Chondrocyte (in vitro differentiated cells): ENCODE measurements around the gene KNG1. TPM values are rescaled to one million over a fixed set of nuclear protein-coding genes. Genes with fewer than 3 reads are reported as not detected.
A peak's percentile ranks its signal among the peaks of the same experiment; 100 is the strongest.

ENCODE experiments used
- DNase-seq: peaks from one replicate; pipeline ENCODE4 v3.0.0; 2021; ENCODE audit warnings: mixed read lengths, low spot score
- H3K27ac Mint-ChIP-seq: one replicate; pipeline ENCODE4 v1.8.0; 2021; ENCODE audit warnings: mild to moderate bottlenecking, moderate library complexity, mixed read lengths; ENCODE audit not compliant: unreplicated experiment
- H3K27me3 Mint-ChIP-seq: 2 replicates; pipeline ENCODE4 v1.8.0; 2021; ENCODE audit warnings: low read depth, mixed read lengths
- H3K36me3 Mint-ChIP-seq: 2 replicates; pipeline ENCODE4 v1.8.0; 2021; ENCODE audit warnings: low read depth, mixed read lengths
- H3K4me1 Mint-ChIP-seq: 2 replicates; pipeline ENCODE4 v1.8.0; 2021; ENCODE audit warnings: low read depth, mild to moderate bottlenecking, mixed read lengths
- H3K4me3 Mint-ChIP-seq: one replicate; pipeline ENCODE4 v1.8.0; 2021; ENCODE audit warnings: mild to moderate bottlenecking, moderate library complexity, mixed read lengths; ENCODE audit not compliant: unreplicated experiment
- H3K9me3 Mint-ChIP-seq: 2 replicates; pipeline ENCODE4 v1.8.0; 2021; ENCODE audit warnings: low read depth, mixed read lengths
- total RNA-seq: library from RNA; stranded (reverse); gene quantifications from 3 replicates; pipeline ENCODE4 v1.2.1, GENCODE V29; 2021
- TF ChIP-seq, protein P1 (sequence below): fragments of 200-600 bp; sonication (generic); IDR thresholded peaks from 2 replicates; pipeline ENCODE4 v1.5.0; 2021; ENCODE audit warnings: antibody characterized with exemption, mild to moderate bottlenecking, moderate library complexity

Gene KNG1
- total RNA-seq, 1 donor from 2014 or later: not detected

DNA sequence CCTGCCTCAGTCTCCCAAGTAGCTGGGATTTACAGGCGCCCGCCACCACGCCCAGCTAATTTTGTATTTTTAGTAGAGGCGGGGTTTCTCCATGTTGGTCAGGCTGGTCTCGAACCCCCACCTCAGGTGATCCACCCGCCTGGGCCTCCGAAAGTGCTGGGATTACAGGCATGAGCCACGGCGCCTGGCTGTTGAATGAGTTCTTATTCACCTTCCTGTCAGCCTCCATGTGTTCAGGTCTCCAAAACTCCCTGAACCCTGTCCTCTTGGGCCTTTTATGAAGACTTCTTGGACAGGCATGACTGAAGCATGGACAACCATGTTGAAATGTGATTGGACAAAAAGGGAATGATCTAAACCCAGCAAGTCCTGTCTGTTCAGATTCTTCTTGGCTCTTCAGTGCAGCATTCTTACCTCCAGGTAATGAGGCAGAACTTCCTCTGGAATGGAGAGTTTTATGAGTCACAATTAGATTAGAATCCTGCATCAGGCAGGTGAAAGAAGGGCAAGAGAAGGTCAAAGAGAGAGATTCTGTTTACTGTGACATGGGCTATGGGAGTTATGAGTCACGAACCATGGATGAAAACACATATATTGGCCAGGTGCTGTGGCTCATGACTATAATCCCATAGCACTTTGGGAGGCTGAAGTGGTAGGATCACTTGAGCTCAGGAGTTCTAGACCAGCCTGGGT lies 43.1 kb downstream of the KNG1 start:
- Mint-ChIP-seq H3K27me3 (peaks cover 2% of the 10 kb centered on the region), H3K4me3 (no peak overlapping the region), H3K9me3 (no peaks in the 10 kb centered on the region), H3K4me1 (no peaks in the 10 kb centered on the region), H3K27ac (no peak overlapping the region), H3K36me3 (no peaks in the 10 kb centered on the region)
- no peak for DNase-seq
- TF ChIP-seq, protein P1, sequence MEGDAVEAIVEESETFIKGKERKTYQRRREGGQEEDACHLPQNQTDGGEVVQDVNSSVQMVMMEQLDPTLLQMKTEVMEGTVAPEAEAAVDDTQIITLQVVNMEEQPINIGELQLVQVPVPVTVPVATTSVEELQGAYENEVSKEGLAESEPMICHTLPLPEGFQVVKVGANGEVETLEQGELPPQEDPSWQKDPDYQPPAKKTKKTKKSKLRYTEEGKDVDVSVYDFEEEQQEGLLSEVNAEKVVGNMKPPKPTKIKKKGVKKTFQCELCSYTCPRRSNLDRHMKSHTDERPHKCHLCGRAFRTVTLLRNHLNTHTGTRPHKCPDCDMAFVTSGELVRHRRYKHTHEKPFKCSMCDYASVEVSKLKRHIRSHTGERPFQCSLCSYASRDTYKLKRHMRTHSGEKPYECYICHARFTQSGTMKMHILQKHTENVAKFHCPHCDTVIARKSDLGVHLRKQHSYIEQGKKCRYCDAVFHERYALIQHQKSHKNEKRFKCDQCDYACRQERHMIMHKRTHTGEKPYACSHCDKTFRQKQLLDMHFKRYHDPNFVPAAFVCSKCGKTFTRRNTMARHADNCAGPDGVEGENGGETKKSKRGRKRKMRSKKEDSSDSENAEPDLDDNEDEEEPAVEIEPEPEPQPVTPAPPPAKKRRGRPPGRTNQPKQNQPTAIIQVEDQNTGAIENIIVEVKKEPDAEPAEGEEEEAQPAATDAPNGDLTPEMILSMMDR: no peak

DNA sequence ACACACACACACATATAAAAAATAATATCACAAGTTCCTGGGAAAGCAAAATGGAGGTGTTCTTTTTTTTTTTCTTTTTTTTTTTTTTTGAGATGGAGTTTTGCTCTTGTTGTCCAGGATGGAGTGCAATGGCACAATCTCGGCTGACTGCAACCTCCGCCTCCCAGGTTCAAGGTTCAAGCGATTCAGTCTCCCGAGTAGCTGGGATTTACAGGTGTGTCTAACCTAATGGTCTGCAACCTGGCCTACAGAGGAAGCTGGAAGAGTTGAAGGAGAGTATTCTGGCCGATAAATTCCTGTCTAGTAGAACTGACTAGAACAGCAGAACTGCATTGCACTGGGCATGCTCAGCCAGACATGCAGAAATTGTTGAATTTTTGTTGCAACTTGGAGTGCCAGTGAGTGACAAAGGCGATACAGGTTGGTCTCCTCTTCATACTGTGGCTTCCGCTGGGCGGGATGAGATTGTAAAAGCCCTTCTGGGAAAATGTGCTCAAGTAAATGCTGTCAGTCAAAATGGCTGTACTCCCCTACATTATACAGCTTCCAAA lies 43.8 kb downstream of the KNG1 start:
- no peak for DNase-seq
- no peaks in the 10 kb centered on the region for H3K9me3 Mint-ChIP-seq
- TF ChIP-seq, protein P1: no peak
- no peak overlapping the region for H3K27ac Mint-ChIP-seq
- no peaks in the 10 kb centered on the region for H3K36me3 Mint-ChIP-seq
- H3K4me3 Mint-ChIP-seq: no peak overlapping the region
- peaks cover 2% of the 10 kb centered on the region for H3K27me3 Mint-ChIP-seq
- no peaks in the 10 kb centered on the region for H3K4me1 Mint-ChIP-seq

DNA sequence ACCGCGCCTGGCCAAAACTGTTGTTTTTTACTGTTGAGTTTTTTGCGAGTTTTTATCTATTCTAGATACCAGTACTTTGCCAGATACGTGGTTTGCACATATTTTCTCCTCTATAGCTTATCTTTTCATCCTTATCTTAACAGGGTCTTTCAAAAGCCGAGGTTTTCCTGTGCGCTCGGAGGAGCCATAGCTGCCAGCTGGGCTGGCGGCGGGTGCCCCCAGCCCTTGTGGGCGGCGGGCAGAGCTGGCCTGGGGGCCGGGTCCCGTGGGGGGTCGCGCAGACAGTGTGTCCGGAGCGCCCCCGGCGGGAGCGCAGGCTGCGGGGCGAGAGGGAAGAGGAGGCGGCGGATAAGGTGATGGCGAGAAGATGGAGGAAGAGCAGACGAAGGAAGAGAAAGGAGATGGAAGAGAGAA lies 55.1 kb downstream of the KNG1 start:
- Mint-ChIP-seq H3K4me1 (peaks cover 9% of the 10 kb centered on the region), H3K9me3 (no peaks in the 10 kb centered on the region), H3K4me3 (peak overlapping the region; percentile 76), H3K27me3 (no peaks in the 10 kb centered on the region), H3K36me3 (no peaks in the 10 kb centered on the region), H3K27ac (peak overlapping the region; percentile 52)
- DNase-seq: no peak
- TF ChIP-seq, protein P1: no peak

DNA sequence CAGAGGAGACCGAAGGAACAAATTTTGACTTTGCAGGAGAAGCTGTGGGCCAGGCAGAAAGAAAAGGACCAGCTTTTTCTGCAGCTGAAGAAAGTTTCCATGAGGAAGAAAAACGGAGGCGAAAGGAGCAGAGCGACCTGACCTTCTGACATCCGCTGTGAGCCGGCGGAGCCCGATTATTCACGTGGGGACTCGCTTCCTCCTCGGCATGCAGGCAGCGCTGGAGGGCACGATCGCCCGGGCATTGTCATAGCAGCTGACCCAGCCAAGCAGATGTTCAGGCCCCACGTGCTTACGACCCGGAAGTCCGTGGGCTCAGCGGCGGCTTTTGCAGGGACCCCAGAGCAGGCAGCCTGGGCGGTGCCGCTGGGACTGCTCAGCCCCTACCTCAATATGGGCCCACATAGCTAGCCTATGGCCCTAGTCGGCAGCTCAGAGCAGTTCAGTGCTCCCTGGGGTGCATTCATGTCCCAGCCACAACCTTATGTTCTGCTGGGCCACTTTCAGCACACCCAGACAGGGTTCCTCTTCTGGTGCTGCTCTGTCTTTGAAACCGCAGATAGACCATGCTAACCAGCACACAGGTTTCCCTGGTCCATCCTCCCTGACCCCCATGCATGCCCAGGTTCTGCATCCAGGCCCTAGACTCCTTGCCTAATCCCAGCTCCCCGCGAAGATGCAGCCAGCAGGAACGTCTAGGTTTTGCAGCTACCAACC lies 55.7 kb downstream of the KNG1 start:
- H3K4me1 Mint-ChIP-seq: peaks cover 9% of the 10 kb centered on the region
- H3K27me3 Mint-ChIP-seq: no peaks in the 10 kb centered on the region
- TF ChIP-seq, protein P1: no peak
- H3K36me3 Mint-ChIP-seq: no peaks in the 10 kb centered on the region
- no peak for DNase-seq
- no peaks in the 10 kb centered on the region for H3K9me3 Mint-ChIP-seq
- peak overlapping the region; percentile 52 for H3K27ac Mint-ChIP-seq
- H3K4me3 Mint-ChIP-seq: peak overlapping the region; percentile 76

DNA sequence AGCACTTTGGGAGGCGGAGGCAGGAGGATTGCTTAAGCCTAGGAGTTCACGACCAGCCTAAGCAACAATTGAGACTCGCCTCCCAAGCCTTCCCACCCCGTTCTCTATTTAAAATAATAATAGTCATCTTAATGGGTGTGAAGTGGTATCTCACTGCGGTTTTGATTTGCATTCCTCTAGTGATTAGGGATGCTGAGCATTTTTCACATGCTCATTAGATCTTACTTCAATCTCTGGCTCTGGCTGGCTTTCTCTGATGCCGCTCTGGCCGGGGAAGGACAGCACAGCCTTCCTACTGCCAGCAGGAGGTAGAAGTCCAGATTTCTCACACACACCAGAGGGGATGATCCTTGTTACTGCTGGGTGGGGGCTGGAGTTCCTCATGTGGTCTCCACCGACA lies 58.8 kb downstream of the KNG1 start:
- TF ChIP-seq, protein P1: no peak

More for the DNA sequence above, 58.8 kb downstream of the KNG1 start:
- H3K27me3 Mint-ChIP-seq: no peaks in the 10 kb centered on the region
- H3K4me1 Mint-ChIP-seq: peaks cover 9% of the 10 kb centered on the region
- no peaks in the 10 kb centered on the region for H3K9me3 Mint-ChIP-seq
- H3K36me3 Mint-ChIP-seq: no peaks in the 10 kb centered on the region
- H3K4me3 Mint-ChIP-seq: no peak overlapping the region
- no peak overlapping the region for H3K27ac Mint-ChIP-seq
- DNase-seq: no peak
